CD4-positive, alpha-beta memory T cell (primary cell): Measurements from ENCODE around the gene PAK5. TPM values are rescaled to one million over a fixed set of nuclear protein-coding genes. Genes with fewer than 3 reads are reported as not detected.

ENCODE experiments used
- CTCF ChIA-PET: fragments of 350-600 bp; sonication (Branson Sonifier 250); formaldehyde crosslinking; loops from one replicate; lab custom pipeline; 2021; ENCODE audit warnings: inconsistent platforms; ENCODE audit not compliant: partially characterized antibody; lab: Charles Lee
- POLR2A ChIA-PET: fragments of 350-600 bp; sonication (Branson Sonifier 250); formaldehyde crosslinking; loops from one replicate; lab custom pipeline; 2021; ENCODE audit not compliant: partially characterized antibody; lab: Charles Lee
- DNase-seq, 5 donors: peaks; one replicate each; pipeline versions ENCODE4 v3.0.0 to v3.0.0-alpha.2; 2020 to 2022; ENCODE audit warnings: mixed read lengths in 1 of 5
- H3K27ac ChIP-seq: one replicate; pipeline ENCODE4 v1.7.0; 2013; ENCODE audit warnings: low read depth, low read length
- H3K27me3 ChIP-seq: 2 replicates; pipeline ENCODE4 v1.7.0; 2013; ENCODE audit warnings: mild to moderate bottlenecking, low read length, moderate library complexity; ENCODE audit not compliant: insufficient read depth
- H3K36me3 ChIP-seq: 2 replicates; pipeline ENCODE4 v1.7.0; 2013; ENCODE audit warnings: mild to moderate bottlenecking, low read length, moderate library complexity; ENCODE audit not compliant: insufficient read depth
- H3K4me1 ChIP-seq: 2 replicates; pipeline ENCODE4 v1.7.0; 2013; ENCODE audit warnings: mild to moderate bottlenecking, low read length, moderate library complexity; ENCODE audit not compliant: insufficient read depth
- H3K4me3 ChIP-seq, 2 donors: one replicate each; pipeline ENCODE4 v1.7.0; 2013; ENCODE audit warnings: low read length in 2 of 2, mild to moderate bottlenecking in 1 of 2
- H3K9me3 ChIP-seq, 2 donors: one replicate each; pipeline ENCODE4 v1.7.0; 2013; ENCODE audit warnings: low read length in 2 of 2, control low read depth in 1 of 2; ENCODE audit not compliant: control insufficient read depth in 1 of 2
- H3K27ac Mint-ChIP-seq, 7 donors: one replicate each; pipeline ENCODE4 v1.8.0; 2020 to 2021; ENCODE audit warnings: mixed read lengths in 7 of 7, mild to moderate bottlenecking in 6 of 7, inconsistent platforms in 3 of 7, moderate library complexity in 3 of 7
- H3K27me3 Mint-ChIP-seq, 2 donors: one replicate each; pipeline ENCODE4 v1.8.0; 2020 to 2021; ENCODE audit warnings: mixed read lengths in 2 of 2
- H3K36me3 Mint-ChIP-seq, 2 donors: one replicate each; pipeline ENCODE4 v1.8.0; 2020 to 2021; ENCODE audit warnings: mixed read lengths in 2 of 2, inconsistent platforms in 1 of 2, mild to moderate bottlenecking in 1 of 2
- H3K4me1 Mint-ChIP-seq, 4 donors: one replicate each; pipeline ENCODE4 v1.8.0; 2020 to 2021; ENCODE audit warnings: mixed read lengths in 4 of 4, mild to moderate bottlenecking in 1 of 4
- H3K4me3 Mint-ChIP-seq, 8 donors: one replicate each; pipeline ENCODE4 v1.8.0; 2020 to 2021; ENCODE audit warnings: mixed read lengths in 8 of 8, mild to moderate bottlenecking in 7 of 8, moderate library complexity in 6 of 8, inconsistent platforms in 3 of 8
- H3K9me3 Mint-ChIP-seq, 8 donors: one replicate each; pipeline ENCODE4 v1.8.0; 2020 to 2021; ENCODE audit warnings: mixed read lengths in 8 of 8, mild to moderate bottlenecking in 5 of 8, inconsistent platforms in 3 of 8, moderate library complexity in 1 of 8
- intact Hi-C: fragments of 100-400 bp; cut with micrococcal nuclease; formaldehyde crosslinking; loops from one replicate; pipeline ENCODE4 v1.15.1; 2023
- polyA plus RNA-seq, 2 donors: library from polyadenylated mRNA; unstranded; fragments of 300-500 nt; fragmentation: Illumina TruSeq; gene quantifications; one replicate each; pipeline ENCODE4 v1.2.3, GENCODE V29; 2021
- total RNA-seq, 2 experiments: library from RNA; stranded (reverse); gene quantifications; one replicate each; pipeline ENCODE4 v1.2.3, GENCODE V29; 2021

Gene PAK5
- total and polyA plus RNA-seq, 4 experiments from 2014 or later = not detected

- Mint-ChIP-seq H3K36me3 (no peaks in the 10 kb centered on the region), H3K9me3 (peaks cover 0 to 3% (median 2%) of the 10 kb centered on the region in 8 donors), H3K4me3 (no peak overlapping the region), H3K27me3 (peaks cover 0 to 1% of the 10 kb centered on the region in 2 donors), H3K4me1 (no peaks in the 10 kb centered on the region), H3K27ac (no peak overlapping the region)
- Histone ChIP-seq H3K4me3 (no peak overlapping the region), H3K9me3 (no peaks in the 10 kb centered on the region), H3K4me1 (no peaks in the 10 kb centered on the region), H3K27ac (no peak overlapping the region), H3K27me3 (no peaks in the 10 kb centered on the region), H3K36me3 (no peaks in the 10 kb centered on the region)
- intact Hi-C loops = no loop called here
- POLR2A ChIA-PET = no interaction called here
- CTCF ChIA-PET = no interaction called here
- DNase-seq = no peak
Observed at GRCh38 chr20:9686455-9686854, 152.4 kb downstream of the PAK5 start.

DNA sequence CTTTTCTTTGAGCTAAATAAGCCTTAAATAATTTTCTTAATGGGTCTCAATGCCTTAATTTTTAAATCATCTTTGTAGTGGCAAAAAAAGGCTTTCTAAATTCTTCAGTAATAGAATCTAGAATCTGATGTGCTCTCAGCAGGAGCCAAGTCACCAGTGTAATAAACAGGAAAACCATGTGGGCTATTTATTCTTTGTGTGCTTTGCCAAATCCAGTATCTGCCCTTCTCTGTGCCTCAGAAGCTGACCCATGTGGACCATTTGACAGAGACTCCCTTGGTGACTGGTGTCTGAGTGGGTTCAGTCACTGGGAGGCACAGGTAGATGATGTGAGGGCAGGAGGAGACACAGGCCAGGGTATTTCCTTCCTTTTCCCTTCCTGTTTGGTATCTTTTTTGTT is 152.9 kb downstream of the PAK5 start:
- Histone ChIP-seq H3K4me3 (no peak overlapping the region), H3K36me3 (no peaks in the 10 kb centered on the region), H3K4me1 (no peaks in the 10 kb centered on the region), H3K27me3 (no peaks in the 10 kb centered on the region), H3K9me3 (no peaks in the 10 kb centered on the region), H3K27ac (no peak overlapping the region)
- Mint-ChIP-seq H3K27ac (no peak overlapping the region), H3K4me3 (no peak overlapping the region), H3K4me1 (no peaks in the 10 kb centered on the region), H3K36me3 (no peaks in the 10 kb centered on the region), H3K27me3 (peaks cover 0 to 1% of the 10 kb centered on the region in 2 donors), H3K9me3 (peaks cover 0 to 3% (median under 1%) of the 10 kb centered on the region in 8 donors)
- no peak for DNase-seq
- ChIA-PET CTCF (no interaction called here), POLR2A (no interaction called here)
- intact Hi-C loops = no loop called here

DNA sequence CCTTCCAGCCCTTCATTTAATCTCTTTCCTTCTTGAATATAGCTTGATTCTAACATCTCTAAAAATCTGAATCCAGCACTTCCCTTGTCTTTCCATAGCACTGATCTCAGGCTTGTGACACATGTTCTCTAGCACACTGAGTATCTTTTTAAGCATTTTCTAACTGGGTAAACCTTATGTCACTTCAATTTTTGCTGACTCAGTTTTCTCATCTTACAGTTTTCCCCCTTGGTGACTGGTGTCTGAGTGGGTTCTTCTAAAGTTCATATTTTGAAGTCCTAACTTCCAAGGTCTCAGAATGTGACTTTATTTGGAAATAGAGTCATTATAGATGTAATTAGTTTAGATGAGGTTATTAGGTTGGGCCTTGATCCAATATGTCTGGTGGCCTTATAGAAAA is 153.9 kb downstream of the PAK5 start:
- Mint-ChIP-seq H3K9me3 (peaks cover 0 to 3% (median 0%) of the 10 kb centered on the region in 8 donors), H3K4me3 (no peak overlapping the region), H3K27me3 (peaks cover 0 to 1% of the 10 kb centered on the region in 2 donors), H3K4me1 (no peaks in the 10 kb centered on the region), H3K36me3 (no peaks in the 10 kb centered on the region), H3K27ac (no peak overlapping the region)
- H3K9me3 ChIP-seq = no peaks in the 10 kb centered on the region
- no peak for DNase-seq
- no peak overlapping the region for H3K27ac ChIP-seq
- intact Hi-C loops = no loop called here
- no peaks in the 10 kb centered on the region for H3K27me3 ChIP-seq
- no peaks in the 10 kb centered on the region for H3K36me3 ChIP-seq
- ChIA-PET CTCF (no interaction called here), POLR2A (no interaction called here)
- H3K4me1 ChIP-seq = no peaks in the 10 kb centered on the region
- no peak overlapping the region for H3K4me3 ChIP-seq

DNA sequence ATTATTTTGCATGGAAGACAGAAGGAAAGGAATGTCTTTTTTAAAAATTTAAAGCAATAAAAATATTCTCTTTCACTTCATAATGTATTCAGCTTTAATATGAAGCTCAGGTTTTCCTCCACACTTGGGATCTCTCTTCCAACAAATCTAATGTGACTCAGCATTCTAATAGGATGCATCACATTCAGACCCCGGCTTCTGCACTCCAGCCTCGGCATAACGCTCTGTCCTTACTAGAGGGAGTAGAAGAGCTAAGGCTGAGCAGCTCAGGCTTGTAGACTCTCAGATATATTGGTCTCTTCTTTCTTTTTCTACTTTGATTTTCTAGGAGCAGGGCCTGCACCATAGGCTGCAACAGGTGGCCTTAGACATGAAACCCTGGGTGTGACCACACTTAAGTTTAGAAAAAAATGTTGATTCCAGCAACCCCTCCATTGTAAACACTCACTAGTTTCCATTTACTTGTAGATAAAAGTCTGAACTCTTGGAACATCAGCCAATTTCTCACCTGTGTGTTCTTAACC is 161.7 kb downstream of the PAK5 start:
- Histone ChIP-seq H3K9me3 (no peaks in the 10 kb centered on the region), H3K4me3 (no peak overlapping the region), H3K4me1 (no peaks in the 10 kb centered on the region), H3K27ac (no peak overlapping the region), H3K27me3 (no peaks in the 10 kb centered on the region), H3K36me3 (no peaks in the 10 kb centered on the region)
- intact Hi-C loops = no loop called here
- ChIA-PET POLR2A (no interaction called here), CTCF (no interaction called here)
- Mint-ChIP-seq H3K36me3 (no peaks in the 10 kb centered on the region), H3K4me1 (no peaks in the 10 kb centered on the region), H3K9me3 (peaks cover 0 to 8% (median 3%) of the 10 kb centered on the region in 8 donors), H3K4me3 (no peak overlapping the region), H3K27me3 (peaks cover 0 to 1% of the 10 kb centered on the region in 2 donors), H3K27ac (no peak overlapping the region)
- DNase-seq = no peak

DNA sequence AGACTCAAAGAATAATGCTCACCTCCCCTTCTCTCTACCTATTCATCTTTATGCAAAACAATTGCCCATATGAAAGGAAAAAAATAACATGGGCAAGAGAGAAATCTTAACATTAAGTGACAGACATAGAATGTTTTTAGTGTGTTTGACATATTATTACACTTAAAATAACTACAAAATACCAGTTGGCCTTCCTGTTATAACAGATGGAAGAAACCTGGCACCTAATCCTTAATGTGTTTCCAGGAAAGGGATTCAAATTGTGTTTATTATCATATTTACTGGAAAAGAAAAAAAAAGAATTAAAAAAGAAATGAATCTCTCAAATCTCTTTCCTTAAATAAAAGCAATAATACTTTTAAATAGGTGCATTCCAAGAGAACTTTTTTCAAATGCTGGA is 165.9 kb downstream of the PAK5 start:
- no peak overlapping the region for H3K4me3 ChIP-seq
- intact Hi-C loops = no loop called here
- H3K4me1 Mint-ChIP-seq = no peaks in the 10 kb centered on the region
- no peak overlapping the region for H3K27ac Mint-ChIP-seq
- DNase-seq = no peak
- H3K4me3 Mint-ChIP-seq = no peak overlapping the region
- H3K36me3 ChIP-seq = no peaks in the 10 kb centered on the region
- H3K27me3 Mint-ChIP-seq = no peaks in the 10 kb centered on the region
- H3K27me3 ChIP-seq = no peaks in the 10 kb centered on the region
- CTCF ChIA-PET = no interaction called here
- H3K9me3 Mint-ChIP-seq = peaks cover 0 to 8% (median 3%) of the 10 kb centered on the region in 8 donors
- POLR2A ChIA-PET = no interaction called here
- no peaks in the 10 kb centered on the region for H3K36me3 Mint-ChIP-seq
- H3K4me1 ChIP-seq = no peaks in the 10 kb centered on the region
- no peaks in the 10 kb centered on the region for H3K9me3 ChIP-seq
- H3K27ac ChIP-seq = no peak overlapping the region

DNA sequence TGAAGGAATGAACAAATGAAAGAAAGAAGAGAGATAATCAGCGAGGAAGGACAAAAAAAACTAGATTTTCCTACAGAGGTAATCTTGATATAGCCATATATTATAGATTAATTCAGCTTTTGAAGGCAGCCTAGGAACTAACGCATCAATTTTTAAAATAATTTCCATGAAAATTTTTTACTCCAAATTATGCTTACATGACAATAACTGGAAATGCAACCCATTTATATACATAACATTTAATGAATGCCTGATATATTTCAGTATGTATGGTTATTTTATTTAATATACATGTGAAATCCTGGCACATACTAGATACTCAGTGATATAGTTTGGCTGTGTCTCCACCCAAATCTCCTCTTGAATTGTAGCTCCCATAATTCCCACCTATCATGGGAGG is 166.8 kb downstream of the PAK5 start:
- POLR2A ChIA-PET = no interaction called here
- no peaks in the 10 kb centered on the region for H3K27me3 ChIP-seq
- Mint-ChIP-seq H3K4me1 (no peaks in the 10 kb centered on the region), H3K27me3 (no peaks in the 10 kb centered on the region), H3K36me3 (no peaks in the 10 kb centered on the region), H3K27ac (no peak overlapping the region), H3K9me3 (peaks cover 0 to 6% (median 3%) of the 10 kb centered on the region in 8 donors), H3K4me3 (no peak overlapping the region)
- H3K9me3 ChIP-seq = no peaks in the 10 kb centered on the region
- no peak overlapping the region for H3K27ac ChIP-seq
- no peak overlapping the region for H3K4me3 ChIP-seq
- no peaks in the 10 kb centered on the region for H3K4me1 ChIP-seq
- intact Hi-C loops = no loop called here
- no peak for DNase-seq
- H3K36me3 ChIP-seq = no peaks in the 10 kb centered on the region
- CTCF ChIA-PET = no interaction called here

- Histone ChIP-seq H3K4me3 (no peak overlapping the region), H3K27me3 (no peaks in the 10 kb centered on the region), H3K4me1 (no peaks in the 10 kb centered on the region), H3K9me3 (no peaks in the 10 kb centered on the region), H3K27ac (no peak overlapping the region), H3K36me3 (no peaks in the 10 kb centered on the region)
- Mint-ChIP-seq H3K27ac (no peak overlapping the region), H3K4me1 (no peaks in the 10 kb centered on the region), H3K36me3 (no peaks in the 10 kb centered on the region), H3K9me3 (peaks cover 0 to 4% (median under 1%) of the 10 kb centered on the region in 8 donors), H3K27me3 (no peaks in the 10 kb centered on the region), H3K4me3 (no peak overlapping the region)
- intact Hi-C loops = no loop called here
- CTCF ChIA-PET = interaction anchor here (0.8 kb wide), 1 partner anchor 58 kb away, joined by 3 read pairs; no protein-coding TSS in a partner anchor
- no peak for DNase-seq
- POLR2A ChIA-PET = no interaction called here
Observed at GRCh38 chr20:9668381-9668780, 170.5 kb downstream of the PAK5 start.

DNA sequence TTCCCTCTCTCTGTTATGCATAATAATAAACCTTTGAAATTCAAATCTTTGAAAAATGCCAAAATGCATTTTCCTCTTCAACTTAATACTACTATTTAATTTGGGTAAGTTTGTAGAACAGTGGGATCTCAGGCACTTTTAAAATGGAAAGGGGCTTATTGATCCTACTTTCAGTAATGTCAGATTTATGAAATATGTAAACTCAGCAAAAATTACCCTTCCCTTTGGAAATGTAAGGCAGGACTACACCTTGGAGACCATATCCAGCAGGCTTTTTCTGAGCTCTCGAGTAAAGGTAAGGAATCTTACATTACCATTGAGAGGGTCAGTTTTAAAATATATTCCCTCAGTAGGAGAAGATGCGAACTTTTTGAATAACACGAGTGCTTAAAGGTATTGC is 175.5 kb downstream of the PAK5 start:
- CTCF ChIA-PET = no interaction called here
- POLR2A ChIA-PET = no interaction called here

More for the DNA sequence above, 175.5 kb downstream of the PAK5 start:
- Histone ChIP-seq H3K4me1 (no peaks in the 10 kb centered on the region), H3K36me3 (no peaks in the 10 kb centered on the region), H3K9me3 (no peaks in the 10 kb centered on the region), H3K4me3 (no peak overlapping the region), H3K27ac (no peak overlapping the region), H3K27me3 (no peaks in the 10 kb centered on the region)
- DNase-seq = no peak
- H3K27ac Mint-ChIP-seq = no peak overlapping the region
- H3K36me3 Mint-ChIP-seq = no peaks in the 10 kb centered on the region
- peaks cover 0 to 7% (median 4%) of the 10 kb centered on the region in 8 donors for H3K9me3 Mint-ChIP-seq
- H3K4me3 Mint-ChIP-seq = no peak overlapping the region
- intact Hi-C loops = no loop called here
- no peaks in the 10 kb centered on the region for H3K4me1 Mint-ChIP-seq
- peaks cover 0 to 1% of the 10 kb centered on the region in 2 donors for H3K27me3 Mint-ChIP-seq
